Esophagus muscularis mucosa (tissue), 4 donors: ENCODE measurements around the gene CATSPERD. TPM values are rescaled to one million over a fixed set of nuclear protein-coding genes. Genes with fewer than 3 reads are reported as not detected.

Experiments used
- DNase-seq: peaks from one replicate; pipeline ENCODE4 v3.0.0-alpha.2; 2017; ENCODE audit errors: extremely low spot score
- H3K27ac ChIP-seq, 4 donors: fragments of 200-600 bp; sonication (generic); replicated peaks in 1 of 4; 1 replicate in 3 of 4; 2 replicates in 1 of 4; pipeline ENCODE4 v1.5.1; 2016 to 2019; ENCODE audit warnings: mild to moderate bottlenecking in 1 of 4
- H3K27me3 ChIP-seq, 4 donors: fragments of 200-600 bp; sonication (generic); one replicate each; pipeline versions ENCODE4 v1.5.1 to v1.6.0; 2016 to 2019
- H3K36me3 ChIP-seq, 4 donors: fragments of 200-600 bp; sonication (generic); one replicate each; pipeline ENCODE4 v1.5.1; 2016 to 2019
- H3K4me1 ChIP-seq, 4 donors: fragments of 200-600 bp; sonication (generic); one replicate each; pipeline ENCODE4 v1.5.1; 2016 to 2019
- H3K4me3 ChIP-seq, 4 donors: fragments of 200-600 bp; sonication (generic); 1 replicate in 2 of 4; 2 replicates in 2 of 4; pipeline ENCODE4 v1.5.1; 2016 to 2019; ENCODE audit warnings: mild to moderate bottlenecking in 4 of 4, moderate library complexity in 1 of 4
- H3K9me3 ChIP-seq, 4 donors: fragments of 200-600 bp; sonication (generic); 1 replicate in 3 of 4; 2 replicates in 1 of 4; pipeline ENCODE4 v1.5.1; 2016 to 2019
- EP300 ChIP-seq: sonication (generic); formaldehyde crosslinking; IDR thresholded peaks from one replicate; pipeline ENCODE4 v1.6.1; 2017; ENCODE audit warnings: antibody characterized with exemption
- POLR2A ChIP-seq: fragments of 450-650 bp; IDR thresholded peaks from one replicate; pipeline ENCODE4 v1.6.1; 2017; ENCODE audit warnings: antibody characterized with exemption, moderate library complexity, mild to moderate bottlenecking, low read depth
- POLR2AphosphoS5 ChIP-seq, 2 donors: sonication (generic); formaldehyde crosslinking; IDR thresholded peaks; one replicate each; pipeline ENCODE4 v1.6.1; 2017; ENCODE audit warnings: antibody characterized with exemption in 2 of 2
- WGBS: methylation state at CpG from one replicate; pipeline ENCODE4 v1.1.5; 2018; 5-methylcytosine and 5-hydroxymethylcytosine counted together
- intact Hi-C: fragments of 100-400 bp; cut with DNase I; formaldehyde crosslinking; loops from one replicate; pipeline ENCODE4 v1.15.1; 2023
- total RNA-seq, 4 donors: library from RNA; depleted of rRNA; stranded (reverse); fragments of >200 nt; gene quantifications; one replicate each; pipeline versions ENCODE4 v1.1.0 to v1.2.1, GENCODE V29; 2016
- TF ChIP-seq, protein P1 (sequence below), 3 experiments: fragments of 200-600 bp in 2 of 3; fragments of 450-650 bp in 1 of 3; sonication (generic) in 2 of 3; IDR thresholded peaks; one replicate each; pipeline ENCODE4 v1.5.1; 2017 to 2019; ENCODE audit warnings: antibody characterized with exemption in 3 of 3, mild to moderate bottlenecking in 2 of 3, moderate library complexity in 1 of 3

Gene CATSPERD
- total RNA-seq, 4 donors from 2014 or later = 0.19 TPM; not detected in 3

DNA sequence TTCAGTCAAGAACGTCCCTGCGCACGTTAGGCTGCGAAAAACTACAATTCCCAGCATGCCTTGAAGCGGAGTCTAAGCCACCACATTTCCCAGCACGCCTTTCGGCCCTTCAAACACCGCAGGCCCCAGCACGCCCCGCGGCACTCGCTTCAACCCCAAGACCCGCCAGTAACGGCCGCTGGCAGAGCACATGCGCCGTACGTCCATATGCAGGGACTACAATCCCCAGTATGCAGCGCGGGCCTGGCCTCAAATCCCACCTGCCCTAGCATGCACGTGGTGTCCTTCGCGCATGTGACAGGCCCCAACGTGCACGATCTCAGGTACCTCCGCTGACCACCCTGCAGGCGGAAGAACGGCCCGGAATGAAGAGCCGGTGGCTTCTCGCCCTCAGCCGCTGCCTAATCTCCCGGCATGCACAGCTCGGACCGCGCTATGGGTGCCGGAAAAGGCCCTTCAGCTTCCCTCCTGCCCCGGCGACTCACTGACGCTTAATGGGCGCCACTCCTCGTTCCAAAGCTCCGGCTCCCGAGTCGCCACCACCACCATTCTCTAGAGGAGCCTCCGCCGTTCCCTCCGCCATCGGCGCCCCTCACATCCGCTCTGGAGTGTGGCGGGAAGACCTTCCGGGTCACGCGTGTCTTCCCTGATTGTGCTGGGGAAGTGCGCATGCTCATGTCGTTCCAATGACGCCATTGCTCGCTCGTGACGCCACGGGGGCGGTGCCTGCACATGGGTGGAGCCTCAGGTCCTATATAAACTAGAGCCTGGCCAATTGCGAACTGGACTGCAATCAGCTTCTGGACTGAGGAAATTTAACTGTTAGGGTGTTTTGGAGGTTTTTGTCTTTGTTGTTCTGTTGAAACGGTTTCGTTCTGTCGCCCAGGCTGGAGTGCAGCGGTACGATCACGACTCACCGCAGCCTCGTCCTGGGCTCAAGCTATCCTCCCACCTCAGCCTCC lies 70.4 kb downstream of the CATSPERD start, which contains the start of gene DUS3L:
Gene DUS3L, minus strand, starts transcription at position 605 of the 962 bp plus-strand sequence. Its CDS starts 22 bp downstream, at position 583.
- intact Hi-C loops = no loop called here

DNA sequence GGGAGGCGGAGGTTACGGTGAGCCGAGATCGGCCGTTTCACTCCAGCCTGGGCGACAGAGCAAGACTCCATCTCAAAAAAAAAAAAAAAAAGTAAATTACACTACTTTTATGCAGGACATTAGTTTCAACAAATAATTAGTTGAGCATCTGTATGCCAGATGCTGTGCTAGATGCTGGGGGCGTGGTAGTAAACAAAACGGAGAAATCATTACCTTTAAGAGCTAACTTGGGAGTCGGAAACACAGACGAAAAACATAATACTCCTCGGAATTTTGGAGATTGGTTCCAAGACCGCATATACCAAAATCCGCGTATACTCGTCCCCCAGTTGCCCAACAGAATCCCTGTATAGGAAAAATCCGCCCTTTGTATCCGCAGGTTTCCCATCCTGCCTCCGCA lies 71.8 kb downstream of the CATSPERD start:
- H3K36me3 ChIP-seq = peaks cover 28 to 29% (median 29%) of the 10 kb centered on the region in 4 donors
- DNase-seq = no peak
- H3K27ac ChIP-seq = no peak overlapping the region
- no peak overlapping the region for H3K4me3 ChIP-seq
- peaks cover 7 to 12% (median 9%) of the 10 kb centered on the region in 4 donors for H3K4me1 ChIP-seq
- no peaks in the 10 kb centered on the region for H3K27me3 ChIP-seq
- intact Hi-C loops = no loop called here
- TF ChIP-seq POLR2AphosphoS5 (IDR thresholded peaks at IDR 0.05) (no peak), POLR2A (no peak), EP300 (no peak)
- TF ChIP-seq, protein P1, sequence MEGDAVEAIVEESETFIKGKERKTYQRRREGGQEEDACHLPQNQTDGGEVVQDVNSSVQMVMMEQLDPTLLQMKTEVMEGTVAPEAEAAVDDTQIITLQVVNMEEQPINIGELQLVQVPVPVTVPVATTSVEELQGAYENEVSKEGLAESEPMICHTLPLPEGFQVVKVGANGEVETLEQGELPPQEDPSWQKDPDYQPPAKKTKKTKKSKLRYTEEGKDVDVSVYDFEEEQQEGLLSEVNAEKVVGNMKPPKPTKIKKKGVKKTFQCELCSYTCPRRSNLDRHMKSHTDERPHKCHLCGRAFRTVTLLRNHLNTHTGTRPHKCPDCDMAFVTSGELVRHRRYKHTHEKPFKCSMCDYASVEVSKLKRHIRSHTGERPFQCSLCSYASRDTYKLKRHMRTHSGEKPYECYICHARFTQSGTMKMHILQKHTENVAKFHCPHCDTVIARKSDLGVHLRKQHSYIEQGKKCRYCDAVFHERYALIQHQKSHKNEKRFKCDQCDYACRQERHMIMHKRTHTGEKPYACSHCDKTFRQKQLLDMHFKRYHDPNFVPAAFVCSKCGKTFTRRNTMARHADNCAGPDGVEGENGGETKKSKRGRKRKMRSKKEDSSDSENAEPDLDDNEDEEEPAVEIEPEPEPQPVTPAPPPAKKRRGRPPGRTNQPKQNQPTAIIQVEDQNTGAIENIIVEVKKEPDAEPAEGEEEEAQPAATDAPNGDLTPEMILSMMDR (IDR thresholded peaks at IDR 0.05) = no peak
- H3K9me3 ChIP-seq = no peaks in the 10 kb centered on the region
- 94% methylated on average over 18 of the region's 18 CpGs for WGBS

More for the DNA sequence above, 70.4 kb downstream of the CATSPERD start, which contains the start of gene DUS3L:
- peak within 1 kb of the TSS; percentile 79 to 96 (median 90) for H3K4me3 ChIP-seq
- no peaks in the 10 kb centered on the region for H3K27me3 ChIP-seq
- DNase-seq = peak; percentile 99
- H3K27ac ChIP-seq = peak within 1 kb of the TSS; percentile 97 to 99 (median 98)
- 22% methylated on average over 34 of the region's 72 CpGs for WGBS
- TF ChIP-seq POLR2A (peak; percentile 45), POLR2AphosphoS5 (IDR thresholded peaks at IDR 0.05) (peak; percentile 93 to 96), EP300 (peak; percentile 59)
- TF ChIP-seq, protein P1 (IDR thresholded peaks at IDR 0.05) = no peak
- no peaks in the 10 kb centered on the region for H3K9me3 ChIP-seq
- peaks cover 7 to 12% (median 9%) of the 10 kb centered on the region in 4 donors for H3K4me1 ChIP-seq
- peaks cover 42 to 43% (median 43%) of the 10 kb centered on the region in 4 donors for H3K36me3 ChIP-seq

DNA sequence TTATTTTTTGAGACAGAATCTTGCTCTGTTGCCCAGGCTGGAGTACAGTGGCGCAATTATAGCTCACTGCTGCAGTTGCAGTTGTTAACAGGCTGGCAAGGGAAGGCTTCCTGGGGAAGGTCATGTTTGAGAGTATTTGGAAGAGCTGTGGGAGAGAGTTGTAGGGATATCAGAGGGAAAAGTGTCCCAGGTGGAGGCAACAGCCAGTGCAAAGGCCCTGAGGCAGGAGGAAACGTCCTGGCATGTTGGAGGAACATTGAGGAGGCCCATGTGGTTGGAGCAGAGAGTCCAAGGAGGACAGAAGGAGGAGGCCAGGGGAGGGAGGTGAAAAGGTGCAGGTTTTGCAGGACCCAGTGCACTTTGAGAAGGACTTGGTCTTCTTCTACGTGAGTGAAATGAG lies 72.8 kb downstream of the CATSPERD start:
- TF ChIP-seq POLR2A (no peak), POLR2AphosphoS5 (IDR thresholded peaks at IDR 0.05) (no peak), EP300 (no peak)
- TF ChIP-seq, protein P1 (IDR thresholded peaks at IDR 0.05) = no peak
- Histone ChIP-seq H3K27me3 (no peaks in the 10 kb centered on the region), H3K36me3 (peaks cover 18 to 20% (median 19%) of the 10 kb centered on the region in 4 donors), H3K4me3 (no peak overlapping the region), H3K4me1 (peaks cover 7 to 12% (median 9%) of the 10 kb centered on the region in 4 donors), H3K9me3 (no peaks in the 10 kb centered on the region), H3K27ac (no peak overlapping the region)
- WGBS = 81% methylated on average over 3 of the region's 3 CpGs
- intact Hi-C loops = no loop called here
- no peak for DNase-seq

DNA sequence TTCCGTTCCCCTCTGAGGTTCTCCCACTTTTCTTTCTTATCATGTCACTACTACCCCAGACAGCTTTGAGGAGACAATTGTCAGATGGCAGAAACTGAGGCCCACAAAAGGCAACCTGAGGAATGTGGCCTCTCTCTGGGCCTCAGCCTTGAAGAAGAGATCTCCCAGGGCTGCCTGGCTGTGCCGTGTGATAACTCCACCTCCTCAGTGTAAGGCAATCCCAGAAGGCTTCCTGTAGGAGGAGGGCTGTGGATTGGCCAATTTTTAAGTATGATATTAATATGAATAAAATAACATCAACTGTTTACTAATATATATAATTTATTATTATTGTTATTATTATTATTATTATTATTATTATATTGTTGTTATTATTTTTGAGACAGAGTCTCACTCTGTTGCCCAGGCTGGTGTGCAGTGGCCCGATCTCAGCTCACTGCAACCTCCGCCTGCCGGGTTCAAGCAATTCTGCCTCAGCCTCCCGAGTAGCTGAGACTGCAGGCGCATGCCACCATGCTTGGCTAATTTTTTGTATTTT lies 75.0 kb downstream of the CATSPERD start:
- Histone ChIP-seq H3K4me1 (peaks cover 0 to 3% (median under 1%) of the 10 kb centered on the region in 4 donors), H3K9me3 (no peaks in the 10 kb centered on the region), H3K27me3 (peaks cover 0 to 15% (median 0%) of the 10 kb centered on the region in 4 donors), H3K27ac (no peak overlapping the region), H3K36me3 (no peaks in the 10 kb centered on the region), H3K4me3 (no peak overlapping the region)
- DNase-seq = no peak
- no peak for TF ChIP-seq POLR2AphosphoS5 (IDR thresholded peaks at IDR 0.05)
- TF ChIP-seq, protein P1 (IDR thresholded peaks at IDR 0.05) = no peak
- TF ChIP-seq POLR2A = no peak
- no peak for TF ChIP-seq EP300
- 91% methylated on average over 7 of the region's 7 CpGs for WGBS
- intact Hi-C loops = no loop called here
